GM23248 (cell line): Measurements from ENCODE around the gene HRH3. TPM values are rescaled to one million over a fixed set of nuclear protein-coding genes. Genes with fewer than 3 reads are reported as not detected.

Experiments
- DNase-seq: peaks from one replicate; pipeline ENCODE4 v3.0.0-alpha.2; 2015
- H2AFZ ChIP-seq: fragments of 200-600 bp; sonication (generic); 2 replicates; pipeline ENCODE4 v1.6.1; 2016; ENCODE audit warnings: antibody characterized with exemption
- H3F3A ChIP-seq: fragments of 200-600 bp; sonication (generic); 2 replicates; pipeline ENCODE4 v1.6.1; 2016; ENCODE audit warnings: mild to moderate bottlenecking, antibody characterized with exemption, mixed run types; ENCODE audit not compliant: insufficient read depth
- H3K27ac ChIP-seq: fragments of 200-600 bp; sonication (generic); 2 replicates; pipeline ENCODE4 v1.5.1; 2016; ENCODE audit warnings: mild to moderate bottlenecking
- H3K27me3 ChIP-seq: fragments of 200-600 bp; sonication (generic); replicated peaks from 2 replicates; pipeline ENCODE4 v1.6.1; 2016; ENCODE audit warnings: mild to moderate bottlenecking; ENCODE audit not compliant: insufficient read depth
- H3K36me3 ChIP-seq: fragments of 200-600 bp; sonication (generic); 2 replicates; pipeline ENCODE4 v1.6.1; 2016; ENCODE audit warnings: low read depth, mild to moderate bottlenecking
- H3K4me1 ChIP-seq: fragments of 200-600 bp; sonication (generic); 2 replicates; pipeline ENCODE4 v1.6.1; 2016; ENCODE audit warnings: mild to moderate bottlenecking; ENCODE audit not compliant: insufficient read depth
- H3K4me2 ChIP-seq: fragments of 200-600 bp; sonication (generic); one replicate; pipeline ENCODE4 v1.6.1; 2016; ENCODE audit warnings: mild to moderate bottlenecking; ENCODE audit not compliant: unreplicated experiment
- H3K4me3 ChIP-seq: fragments of 200-600 bp; sonication (generic); 2 replicates; pipeline ENCODE4 v1.5.1; 2016; ENCODE audit warnings: mild to moderate bottlenecking
- H3K79me2 ChIP-seq: fragments of 200-600 bp; sonication (generic); 2 replicates; pipeline ENCODE4 v1.6.1; 2016; ENCODE audit warnings: mild to moderate bottlenecking; ENCODE audit not compliant: insufficient read depth
- H3K9ac ChIP-seq: fragments of 200-600 bp; sonication (generic); 2 replicates; pipeline ENCODE4 v1.6.1; 2016; ENCODE audit warnings: mild to moderate bottlenecking
- H3K9me2 ChIP-seq: fragments of 200-600 bp; sonication (generic); 2 replicates; pipeline ENCODE4 v1.6.1; 2016; ENCODE audit warnings: mixed run types, mild to moderate bottlenecking, moderate library complexity; ENCODE audit not compliant: insufficient read depth
- H3K9me3 ChIP-seq: fragments of 200-600 bp; sonication (generic); one replicate; pipeline ENCODE4 v1.6.1; 2017; ENCODE audit warnings: low read depth
- H4K20me1 ChIP-seq: fragments of 200-600 bp; sonication (generic); 2 replicates; pipeline ENCODE4 v1.6.0; 2016; ENCODE audit not compliant: insufficient read depth
- EZH2 ChIP-seq: fragments of 200-600 bp; sonication (generic); IDR thresholded peaks from 2 replicates; pipeline ENCODE4 v1.6.1; 2018; ENCODE audit warnings: antibody characterized with exemption, mild to moderate bottlenecking; ENCODE audit not compliant: insufficient read depth, poor library complexity, severe bottlenecking
- EZH2phosphoT487 ChIP-seq: fragments of 200-600 bp; sonication (generic); IDR thresholded peaks from 2 replicates; pipeline ENCODE4 v1.6.1; 2018; ENCODE audit warnings: antibody characterized with exemption, moderate library complexity, mild to moderate bottlenecking, low read depth; ENCODE audit not compliant: insufficient read depth
- WGBS, 2 experiments: methylation state at CpG; one replicate each; pipeline ENCODE4 v1.1.6; 2015 to 2017; ENCODE audit warnings: low lambda C conversion rate in 2 of 2, low coverage in 1 of 2; ENCODE audit errors: missing lambda C conversion rate in 2 of 2; 5-methylcytosine and 5-hydroxymethylcytosine counted together
- in situ Hi-C: fragments of 300-500 bp; cut with MboI; formaldehyde crosslinking; loops from 2 replicates; pipeline ENCODE4 v1.15.0; 2020
- polyA plus RNA-seq: library from polyadenylated mRNA; unstranded; fragments of >200 nt; fragmentation: Nextera tagmentation; extraction: Ambion mirVana; gene quantifications from 2 replicates; pipeline ENCODE4 v1.2.1, GENCODE V29; 2016
- total RNA-seq: library from RNA; depleted of rRNA; stranded (reverse); fragments of >200 nt; shearing (Covaris generic); gene quantifications from 2 replicates; pipeline ENCODE4 v1.2.3, GENCODE V29; 2014

HRH3 gene
- total and polyA plus RNA-seq, 2 experiments from 2014 or later, result not detected

GRCh38 chr20:62254021-62254724 lies 34.1 kb upstream of the HRH3 start:
- peaks cover 91% of the 10 kb centered on the region for H3K79me2 ChIP-seq
- no peak overlapping the region for H3K4me2 ChIP-seq
- H4K20me1 ChIP-seq, result peaks cover 10% of the 10 kb centered on the region; the same call in 1 of the 2 replicates
- no peaks in the 10 kb centered on the region for H3K27me3 ChIP-seq
- no peaks in the 10 kb centered on the region for H3K36me3 ChIP-seq
- H3K4me1 ChIP-seq, result peaks cover 12% of the 10 kb centered on the region
- H3K27ac ChIP-seq, result no peak overlapping the region
- H3K9ac ChIP-seq, result no peak overlapping the region
- no peak for DNase-seq
- no peak overlapping the region for H2AFZ ChIP-seq
- 81 to 82% methylated on average over 24 of the region's 24 CpGs for WGBS, 2 experiments
- in situ Hi-C loops, result no loop called here
- H3K9me2 ChIP-seq, result no peaks in the 10 kb centered on the region
- no peak overlapping the region for H3K4me3 ChIP-seq
- TF ChIP-seq EZH2, result no peak
- no peak for TF ChIP-seq EZH2phosphoT487
- H3K9me3 ChIP-seq, result no peaks in the 10 kb centered on the region
- peaks cover 9% of the 10 kb centered on the region for H3F3A ChIP-seq

DNA sequence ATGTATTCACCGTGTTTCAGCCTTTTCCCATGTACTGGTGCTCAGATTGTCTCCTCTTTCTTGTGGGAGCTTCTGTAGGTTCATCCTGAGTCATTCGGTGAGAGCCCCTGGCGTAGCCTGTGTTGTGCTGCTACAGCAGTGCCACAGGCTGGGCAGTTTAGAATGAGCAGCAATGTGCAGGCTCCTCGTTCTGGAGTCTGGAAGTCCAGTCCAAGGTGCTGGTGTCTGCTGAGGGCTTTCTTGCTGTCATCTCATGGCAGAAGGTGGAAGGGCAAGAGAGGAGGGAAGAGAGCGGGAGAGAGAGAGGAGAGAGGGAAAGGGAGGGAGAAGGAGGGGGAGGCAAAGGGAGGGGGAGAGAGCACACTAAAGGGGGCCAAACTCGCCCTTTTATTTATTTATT lies 33.3 kb upstream of the HRH3 start:
- Histone ChIP-seq H3K9me2 (no peaks in the 10 kb centered on the region), H3K4me2 (no peak overlapping the region), H2AFZ (no peak overlapping the region), H3K27me3 (no peaks in the 10 kb centered on the region), H3K9me3 (no peaks in the 10 kb centered on the region), H3K36me3 (no peaks in the 10 kb centered on the region), H3K27ac (no peak overlapping the region), H3F3A (peaks cover 9% of the 10 kb centered on the region), H3K4me1 (peaks cover 6% of the 10 kb centered on the region), H4K20me1 (peaks cover 7% of the 10 kb centered on the region; the same call in 1 of the 2 replicates), H3K9ac (no peak overlapping the region), H3K4me3 (no peak overlapping the region), H3K79me2 (peaks cover 96% of the 10 kb centered on the region)
- 87 to 90% methylated on average over 4 to 6 of the region's 6 CpGs for WGBS, 2 experiments
- no peak for DNase-seq
- no peak for TF ChIP-seq EZH2phosphoT487
- TF ChIP-seq EZH2, result no peak
- in situ Hi-C loops, result no loop called here

DNA sequence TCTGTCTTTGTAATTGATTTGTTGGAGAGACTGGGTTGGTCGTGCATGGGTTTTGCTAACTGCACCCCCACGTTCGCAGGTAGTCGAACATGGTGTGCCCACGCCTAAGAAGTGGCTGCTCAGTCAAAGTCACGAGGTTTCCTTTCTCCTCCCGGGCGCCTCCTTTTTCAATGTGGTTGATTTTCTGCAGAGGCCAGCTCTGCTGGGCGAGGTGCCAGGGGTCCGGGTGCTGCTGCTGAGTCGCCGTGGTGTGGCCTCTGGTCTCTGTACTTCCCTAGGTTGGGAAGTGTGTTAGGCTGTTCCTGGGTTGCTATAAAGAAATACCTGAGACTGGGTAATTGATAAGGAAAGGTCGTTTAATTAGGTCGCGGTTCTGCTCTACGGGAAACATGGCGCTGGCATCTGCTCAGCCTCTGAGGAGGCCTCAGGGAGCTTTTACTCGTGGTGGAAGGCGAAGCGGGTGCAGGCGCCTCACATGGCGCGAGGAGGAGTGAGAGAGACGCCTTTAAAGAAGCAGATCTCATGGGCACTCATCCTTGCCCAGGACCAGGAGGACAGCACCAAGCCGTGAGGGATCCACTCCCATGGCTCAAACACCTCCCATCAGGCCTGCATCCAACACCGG lies 32.4 kb upstream of the HRH3 start:
- Histone ChIP-seq H3K4me1 (no peaks in the 10 kb centered on the region), H3K36me3 (no peaks in the 10 kb centered on the region), H3F3A (no peaks in the 10 kb centered on the region), H3K9me3 (no peaks in the 10 kb centered on the region), H3K27ac (no peak overlapping the region), H3K27me3 (no peaks in the 10 kb centered on the region), H4K20me1 (peaks cover 4% of the 10 kb centered on the region; the same call in 1 of the 2 replicates), H2AFZ (no peak overlapping the region), H3K4me3 (no peak overlapping the region), H3K9ac (no peak overlapping the region), H3K79me2 (peaks cover 99% of the 10 kb centered on the region), H3K4me2 (no peak overlapping the region), H3K9me2 (no peaks in the 10 kb centered on the region)
- in situ Hi-C loops, result no loop called here
- DNase-seq, result no peak
- TF ChIP-seq EZH2phosphoT487, result no peak
- WGBS, 2 experiments, result 88 to 89% methylated on average over 25 to 26 of the region's 26 CpGs

GRCh38 chr20:62248890-62249560 lies 28.9 kb upstream of the HRH3 start:
- H3K4me3 ChIP-seq, result no peak overlapping the region
- H3K36me3 ChIP-seq, result no peaks in the 10 kb centered on the region
- H2AFZ ChIP-seq, result no peak overlapping the region
- no peaks in the 10 kb centered on the region; the same call in 1 of the 2 replicates for H4K20me1 ChIP-seq
- H3K9ac ChIP-seq, result no peak overlapping the region
- no peak for DNase-seq
- H3K9me3 ChIP-seq, result no peaks in the 10 kb centered on the region
- H3K4me1 ChIP-seq, result no peaks in the 10 kb centered on the region
- TF ChIP-seq EZH2 (no peak), EZH2phosphoT487 (no peak)
- no peaks in the 10 kb centered on the region for H3K9me2 ChIP-seq
- no peaks in the 10 kb centered on the region for H3K27me3 ChIP-seq
- H3K4me2 ChIP-seq, result no peak overlapping the region
- H3K27ac ChIP-seq, result no peak overlapping the region
- no peaks in the 10 kb centered on the region for H3F3A ChIP-seq
- in situ Hi-C loops, result no loop called here
- H3K79me2 ChIP-seq, result peaks cover 99% of the 10 kb centered on the region
- 66 to 74% methylated on average over 6 of the region's 6 CpGs for WGBS, 2 experiments
